Stimulated activated memory B cell treated with anti-CD40 and anti-IgM and Interleukin-4, amounts not matched to agents 10 μg/mL and 1 μg/mL and 100 μg/mL, for 72 hours (primary cell): Measurements from ENCODE around the gene SLPI.

Experiments
- ATAC-seq: fragments of 150-1000 bp; cut with Tn5 transposase; 2 replicates; pipeline ENCODE4 v1.10.0; 2021
- H3K27ac Mint-ChIP-seq: one replicate; pipeline ENCODE4 v1.8.0; 2022; ENCODE audit warnings: mild to moderate bottlenecking, mixed read lengths
- H3K27me3 Mint-ChIP-seq: one replicate; pipeline ENCODE4 v1.8.0; 2022; ENCODE audit warnings: mixed read lengths
- H3K36me3 Mint-ChIP-seq: one replicate; pipeline ENCODE4 v1.8.0; 2022; ENCODE audit warnings: mixed read lengths
- H3K4me1 Mint-ChIP-seq: one replicate; pipeline ENCODE4 v1.8.0; 2022; ENCODE audit warnings: mixed read lengths
- H3K4me3 Mint-ChIP-seq: one replicate; pipeline ENCODE4 v1.8.0; 2022; ENCODE audit warnings: mild to moderate bottlenecking, moderate library complexity, mixed read lengths
- H3K9me3 Mint-ChIP-seq: one replicate; pipeline ENCODE4 v1.8.0; 2022; ENCODE audit warnings: mixed read lengths

SLPI gene

DNA sequence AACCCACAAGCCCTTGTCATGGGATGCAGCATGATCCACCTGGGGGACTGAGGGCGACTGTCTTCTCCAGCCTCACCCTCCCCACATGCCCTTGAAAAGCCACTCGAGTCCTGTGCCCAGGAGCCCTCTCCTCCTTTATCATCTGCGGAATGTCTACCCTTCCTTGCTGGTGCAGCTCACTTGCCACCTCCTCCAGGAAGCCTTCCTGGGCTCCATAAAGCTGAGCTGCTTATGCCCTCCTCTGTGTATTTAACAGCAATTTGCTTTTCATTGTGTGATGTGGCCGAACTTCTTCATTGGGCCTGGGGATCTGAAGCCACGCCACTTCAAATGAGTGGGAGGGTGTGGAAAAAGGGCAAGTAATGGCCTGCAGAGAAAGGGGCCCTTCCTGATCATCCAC, 34.5 kb upstream of the SLPI start:
- Mint-ChIP-seq H3K9me3 (no peaks in the 10 kb centered on the region), H3K27me3 (peaks cover 35% of the 10 kb centered on the region), H3K36me3 (no peaks in the 10 kb centered on the region), H3K4me3 (no peak overlapping the region), H3K4me1 (peaks cover 23% of the 10 kb centered on the region), H3K27ac (no peak overlapping the region)
- ATAC-seq: no peak

DNA sequence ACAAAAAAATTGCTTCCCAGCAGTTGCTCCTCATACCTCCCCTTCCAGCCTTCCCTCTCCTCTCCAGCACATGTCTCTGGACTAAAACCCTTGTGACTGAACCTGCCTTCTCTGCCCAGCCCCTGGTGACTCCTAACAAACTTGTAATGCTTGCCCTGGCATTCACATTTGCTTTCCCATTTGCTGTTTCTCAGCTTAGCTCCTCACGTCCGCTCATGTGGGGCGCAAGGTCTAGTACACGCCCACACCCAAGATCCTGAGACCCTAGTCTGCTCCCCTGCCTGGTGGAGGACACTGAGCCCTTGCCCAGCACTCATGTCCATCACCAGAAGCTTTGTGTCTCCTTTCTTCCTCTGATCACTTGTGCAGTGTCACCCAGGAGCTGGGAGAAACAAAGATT, 34.0 kb upstream of the SLPI start:
- H3K4me3 Mint-ChIP-seq: no peak overlapping the region

DNA sequence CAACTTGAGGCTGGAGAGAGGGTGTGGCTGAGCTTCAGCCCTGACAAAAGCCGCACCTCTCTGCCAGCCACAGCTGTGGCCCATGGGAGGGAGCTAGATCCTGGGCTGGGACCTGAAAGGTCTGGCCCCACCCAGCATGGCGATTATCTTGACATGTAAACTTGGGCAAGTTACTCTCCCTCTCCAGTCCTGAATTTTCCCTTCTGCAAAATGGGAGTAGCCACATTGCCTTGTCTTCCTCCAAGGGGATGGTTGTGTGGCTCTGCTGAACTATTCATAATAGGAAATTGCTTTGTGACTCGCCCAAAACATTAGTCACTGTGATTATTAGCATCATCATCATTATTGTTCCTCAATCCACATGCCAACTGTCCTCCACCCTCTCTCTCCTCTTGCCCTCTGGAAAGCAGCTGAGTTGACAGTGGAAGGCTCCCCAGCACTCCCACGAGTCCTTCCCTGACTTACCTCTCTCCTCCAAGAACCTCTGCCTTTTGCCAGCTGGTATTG, 29.2 kb upstream of the SLPI start:
- Mint-ChIP-seq H3K27ac (no peak overlapping the region), H3K4me3 (no peak overlapping the region), H3K9me3 (no peaks in the 10 kb centered on the region), H3K27me3 (peaks cover 45% of the 10 kb centered on the region), H3K36me3 (no peaks in the 10 kb centered on the region), H3K4me1 (no peaks in the 10 kb centered on the region)
- no peak for ATAC-seq

More for the DNA sequence above, 34.0 kb upstream of the SLPI start:
- no peaks in the 10 kb centered on the region for H3K36me3 Mint-ChIP-seq
- ATAC-seq: no peak
- H3K4me1 Mint-ChIP-seq: peaks cover 18% of the 10 kb centered on the region
- H3K27me3 Mint-ChIP-seq: peaks cover 34% of the 10 kb centered on the region
- no peaks in the 10 kb centered on the region for H3K9me3 Mint-ChIP-seq
- no peak overlapping the region for H3K27ac Mint-ChIP-seq

DNA sequence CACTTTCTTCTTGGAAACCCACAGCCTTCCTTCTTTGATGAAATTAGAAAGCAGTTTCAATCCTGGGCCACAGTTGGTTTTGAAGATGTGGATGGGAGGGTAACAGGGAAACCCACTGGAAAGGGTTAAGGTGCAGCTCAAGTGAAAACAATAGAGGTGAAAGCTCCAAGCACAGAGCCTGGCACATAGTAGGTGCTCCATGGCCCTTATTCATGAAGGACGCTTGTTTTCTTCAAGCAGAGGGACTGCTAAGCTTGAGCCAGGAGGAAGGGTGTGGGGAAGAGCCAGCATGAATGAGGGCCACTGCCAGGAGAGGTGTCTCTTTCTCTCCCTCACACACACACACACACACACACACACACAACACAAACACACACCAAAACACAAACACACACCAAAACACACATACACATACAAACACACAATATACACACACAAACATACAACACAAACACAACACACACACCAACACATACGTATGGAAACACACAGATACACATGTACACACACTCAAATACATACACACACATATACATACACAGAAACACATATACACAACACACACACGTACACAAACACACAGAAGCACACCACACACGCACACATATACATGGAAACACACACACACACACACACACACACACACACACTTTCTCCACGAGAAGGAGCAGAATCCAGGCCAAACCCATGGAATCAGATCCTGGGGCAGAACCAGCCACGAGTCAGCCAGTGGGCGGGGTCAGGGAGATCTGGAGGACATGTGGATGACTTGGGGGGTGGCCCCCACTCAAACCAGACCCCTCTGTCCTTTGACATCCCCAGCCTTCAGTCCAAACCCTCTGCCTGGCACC, 28.6 kb upstream of the SLPI start:
- Mint-ChIP-seq H3K9me3 (no peaks in the 10 kb centered on the region), H3K4me3 (no peak overlapping the region), H3K36me3 (no peaks in the 10 kb centered on the region), H3K27me3 (peaks cover 50% of the 10 kb centered on the region), H3K27ac (no peak overlapping the region), H3K4me1 (no peaks in the 10 kb centered on the region)
- ATAC-seq: no peak

DNA sequence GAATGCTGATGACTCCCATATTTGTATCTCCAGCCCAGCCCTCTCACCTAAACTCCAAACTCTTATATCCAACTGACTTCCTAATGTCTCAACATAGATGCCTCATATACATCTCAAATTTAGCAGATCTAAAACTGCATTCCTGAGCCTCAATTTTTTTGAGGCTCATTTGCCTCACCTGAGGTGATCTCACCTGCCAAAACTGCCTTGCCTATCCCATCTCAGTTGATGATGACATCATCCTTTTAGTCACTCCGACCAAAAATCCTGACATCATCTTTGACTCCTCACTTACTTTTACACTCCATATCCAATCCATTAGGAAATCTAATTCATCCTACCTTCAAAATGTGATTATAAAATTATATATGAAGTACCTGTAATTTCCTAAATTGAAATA, 25.6 kb upstream of the SLPI start:
- Mint-ChIP-seq H3K4me1 (no peaks in the 10 kb centered on the region), H3K27ac (no peak overlapping the region), H3K9me3 (no peaks in the 10 kb centered on the region), H3K4me3 (no peak overlapping the region), H3K36me3 (no peaks in the 10 kb centered on the region), H3K27me3 (peaks cover 57% of the 10 kb centered on the region)
- ATAC-seq: no peak

DNA sequence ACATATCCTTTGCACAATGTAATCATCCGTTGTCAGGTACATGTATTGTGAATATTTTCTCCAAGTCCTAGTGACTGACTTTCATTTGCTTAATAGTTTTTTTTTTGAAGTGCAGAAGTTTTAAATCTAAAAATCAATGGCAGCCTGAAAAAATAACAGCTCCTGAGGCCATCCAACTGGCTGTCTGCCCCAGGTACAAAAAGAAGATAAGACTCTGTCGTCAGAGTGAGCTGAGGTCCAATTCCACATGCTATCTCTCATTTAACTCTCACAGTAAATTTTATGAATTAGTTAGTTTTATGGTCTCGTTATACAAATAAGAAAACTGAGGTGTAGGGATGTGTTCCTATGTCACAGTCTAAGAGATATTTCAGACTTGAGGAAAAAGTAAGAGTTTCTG, 21.0 kb upstream of the SLPI start:
- no peak overlapping the region for H3K4me3 Mint-ChIP-seq
- H3K27me3 Mint-ChIP-seq: peaks cover 67% of the 10 kb centered on the region
- no peak overlapping the region for H3K27ac Mint-ChIP-seq
- no peaks in the 10 kb centered on the region for H3K9me3 Mint-ChIP-seq
- no peaks in the 10 kb centered on the region for H3K4me1 Mint-ChIP-seq
- no peak for ATAC-seq
- no peaks in the 10 kb centered on the region for H3K36me3 Mint-ChIP-seq

DNA sequence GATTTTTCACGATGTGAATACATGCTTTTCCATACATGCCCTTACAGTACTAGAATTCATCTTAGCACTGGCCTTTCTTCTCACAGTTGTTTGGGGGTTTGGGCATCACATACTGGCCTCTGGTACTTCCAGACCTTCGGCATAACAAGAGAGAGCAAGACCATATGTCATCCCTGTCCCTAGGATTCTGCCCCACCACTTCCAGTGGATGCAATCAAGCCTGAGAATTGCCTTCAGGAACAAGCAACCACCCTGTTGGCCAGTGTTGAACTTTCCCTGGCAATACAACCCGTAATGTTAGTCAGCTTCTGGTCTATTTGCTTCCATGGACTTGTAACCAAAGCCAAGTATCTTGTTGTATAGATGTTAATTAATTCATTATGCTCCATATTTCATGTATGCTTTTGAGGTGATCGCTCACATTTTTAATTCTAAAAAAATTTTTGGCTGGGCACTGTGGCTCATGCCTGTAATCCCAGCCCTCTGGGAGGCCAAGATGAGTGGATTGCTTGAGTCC, 15.4 kb upstream of the SLPI start:
- Mint-ChIP-seq H3K27ac (no peak overlapping the region), H3K9me3 (no peaks in the 10 kb centered on the region), H3K4me3 (no peak overlapping the region), H3K27me3 (peaks cover 45% of the 10 kb centered on the region), H3K36me3 (no peaks in the 10 kb centered on the region), H3K4me1 (no peaks in the 10 kb centered on the region)
- ATAC-seq: no peak

DNA sequence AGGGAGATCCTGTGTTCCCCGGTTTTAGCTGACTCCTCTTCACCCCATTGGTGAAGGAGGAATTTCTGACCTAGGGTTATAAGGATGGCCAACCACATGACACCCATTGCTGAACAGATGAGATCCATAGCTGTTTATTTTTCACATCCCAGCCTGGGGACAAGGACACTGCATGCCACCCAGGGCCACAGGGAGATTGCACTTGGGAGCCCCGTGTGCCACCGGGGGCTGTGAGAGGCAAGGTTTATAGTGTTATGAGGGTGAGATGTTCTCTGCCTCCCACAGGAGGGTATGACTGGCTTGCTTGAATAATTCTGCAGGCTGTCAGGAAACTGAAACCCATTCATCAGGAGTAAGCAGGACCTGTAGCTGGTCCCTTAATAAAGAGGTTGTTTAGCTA, 14.7 kb upstream of the SLPI start:
- H3K9me3 Mint-ChIP-seq: no peaks in the 10 kb centered on the region
- no peaks in the 10 kb centered on the region for H3K36me3 Mint-ChIP-seq
- ATAC-seq: no peak
- H3K27me3 Mint-ChIP-seq: peaks cover 52% of the 10 kb centered on the region
- H3K4me3 Mint-ChIP-seq: no peak overlapping the region
- no peaks in the 10 kb centered on the region for H3K4me1 Mint-ChIP-seq
- no peak overlapping the region for H3K27ac Mint-ChIP-seq

DNA sequence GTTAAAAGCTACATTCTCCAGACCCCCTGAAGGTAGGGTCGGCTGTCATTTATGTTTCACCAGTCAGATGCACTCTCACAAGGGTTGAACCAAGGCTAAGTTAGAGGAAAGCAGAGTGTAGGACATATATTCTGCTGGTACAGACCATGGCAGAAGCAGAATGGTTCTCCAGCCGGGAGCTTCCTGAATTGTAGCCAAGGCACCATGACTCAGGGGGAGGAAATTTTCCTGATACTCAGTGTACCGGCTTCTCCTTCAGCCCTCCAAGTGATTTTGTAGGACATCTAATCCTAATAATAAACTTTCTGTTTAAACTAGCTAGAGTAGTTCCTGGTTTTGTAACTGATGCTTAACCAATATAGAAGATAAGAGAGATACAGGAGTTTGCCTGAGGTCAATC, 14.2 kb upstream of the SLPI start:
- Mint-ChIP-seq H3K9me3 (no peaks in the 10 kb centered on the region), H3K27me3 (peaks cover 57% of the 10 kb centered on the region), H3K4me1 (no peaks in the 10 kb centered on the region), H3K36me3 (no peaks in the 10 kb centered on the region), H3K27ac (no peak overlapping the region), H3K4me3 (no peak overlapping the region)
- no peak for ATAC-seq

DNA sequence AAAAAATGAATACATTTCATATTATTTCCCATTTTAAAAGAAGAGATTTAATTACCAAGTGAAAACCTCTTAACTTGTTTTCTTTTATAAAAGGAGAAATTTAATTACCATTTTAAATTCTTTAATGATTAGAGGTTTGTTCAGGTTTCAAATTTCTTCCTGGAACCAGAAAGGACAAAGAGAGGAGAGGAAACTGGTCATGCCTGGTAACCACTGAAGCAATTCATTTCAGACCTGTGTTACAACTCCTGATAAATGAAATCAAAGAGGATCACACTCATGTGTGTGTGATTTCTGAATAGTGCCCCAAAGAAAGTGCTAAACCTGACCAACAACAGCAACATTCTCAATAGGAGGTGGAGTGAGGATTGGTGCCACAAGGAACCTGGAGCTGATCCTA, 12.6 kb upstream of the SLPI start:
- H3K4me1 Mint-ChIP-seq: no peaks in the 10 kb centered on the region
- no peaks in the 10 kb centered on the region for H3K9me3 Mint-ChIP-seq
- no peak overlapping the region for H3K27ac Mint-ChIP-seq
- peaks cover 43% of the 10 kb centered on the region for H3K27me3 Mint-ChIP-seq
- no peak for ATAC-seq
- H3K36me3 Mint-ChIP-seq: no peaks in the 10 kb centered on the region
- H3K4me3 Mint-ChIP-seq: no peak overlapping the region

DNA sequence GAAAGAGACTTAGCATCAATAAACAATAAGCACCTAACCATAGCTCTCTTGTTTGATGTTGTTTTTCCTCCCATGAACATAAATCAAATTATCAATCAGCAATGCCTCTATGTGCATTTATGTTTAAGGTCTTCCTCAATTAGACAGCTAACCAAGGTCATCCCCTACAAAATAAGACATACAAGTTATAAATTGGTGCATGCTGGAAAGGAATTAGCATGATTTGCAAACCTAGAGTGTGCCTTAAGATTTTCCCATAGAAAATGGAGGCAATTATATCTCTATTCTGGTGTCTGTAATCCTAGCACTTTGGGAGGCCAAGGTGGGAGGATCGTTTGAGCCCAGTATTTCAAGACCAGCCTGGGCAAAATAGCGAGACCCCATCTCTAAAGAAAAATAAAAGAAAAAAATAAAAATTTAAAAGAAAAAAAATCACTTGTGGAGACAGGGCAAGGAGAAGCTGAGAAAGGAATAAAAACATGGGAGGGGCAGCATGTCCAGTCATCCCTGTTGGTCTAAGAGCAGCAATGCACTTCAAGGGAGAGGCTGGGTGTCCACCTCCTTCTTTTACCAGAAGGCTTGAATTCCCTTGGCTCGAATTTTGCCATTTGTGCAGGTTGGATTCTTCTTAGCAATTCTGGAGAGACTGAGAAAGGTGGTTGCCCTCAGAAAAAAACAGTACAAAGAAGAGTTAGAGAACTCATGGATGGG, 9.3 kb upstream of the SLPI start:
- H3K27me3 Mint-ChIP-seq: peaks cover 45% of the 10 kb centered on the region
- H3K4me3 Mint-ChIP-seq: no peak overlapping the region
- no peaks in the 10 kb centered on the region for H3K36me3 Mint-ChIP-seq
- no peaks in the 10 kb centered on the region for H3K4me1 Mint-ChIP-seq
- no peak for ATAC-seq
- no peak overlapping the region for H3K27ac Mint-ChIP-seq
- no peaks in the 10 kb centered on the region for H3K9me3 Mint-ChIP-seq

DNA sequence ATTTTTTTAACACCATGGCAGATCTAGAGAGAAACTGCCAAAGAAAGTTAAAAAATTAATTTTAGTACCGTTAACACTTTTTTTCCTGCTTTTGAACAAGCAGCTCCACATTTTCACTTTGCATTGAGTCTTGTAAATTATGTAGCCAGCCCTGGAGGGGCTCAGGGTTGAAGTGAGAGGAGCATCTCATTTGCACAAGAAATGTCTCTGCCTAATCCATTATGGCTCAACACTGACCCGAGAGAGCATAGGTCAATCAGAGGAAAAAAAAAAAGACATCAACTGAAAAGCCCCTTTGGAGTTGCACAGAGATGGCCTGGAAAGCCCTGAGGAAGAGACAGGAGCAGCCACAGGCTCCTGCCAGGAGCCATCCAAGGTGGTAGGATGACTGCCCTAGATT, 4.3 kb upstream of the SLPI start:
- peaks cover 35% of the 10 kb centered on the region for H3K27me3 Mint-ChIP-seq
- no peaks in the 10 kb centered on the region for H3K4me1 Mint-ChIP-seq
- no peaks in the 10 kb centered on the region for H3K9me3 Mint-ChIP-seq
- ATAC-seq: no peak
- H3K27ac Mint-ChIP-seq: no peak overlapping the region
- H3K36me3 Mint-ChIP-seq: no peaks in the 10 kb centered on the region
- H3K4me3 Mint-ChIP-seq: no peak overlapping the region

DNA sequence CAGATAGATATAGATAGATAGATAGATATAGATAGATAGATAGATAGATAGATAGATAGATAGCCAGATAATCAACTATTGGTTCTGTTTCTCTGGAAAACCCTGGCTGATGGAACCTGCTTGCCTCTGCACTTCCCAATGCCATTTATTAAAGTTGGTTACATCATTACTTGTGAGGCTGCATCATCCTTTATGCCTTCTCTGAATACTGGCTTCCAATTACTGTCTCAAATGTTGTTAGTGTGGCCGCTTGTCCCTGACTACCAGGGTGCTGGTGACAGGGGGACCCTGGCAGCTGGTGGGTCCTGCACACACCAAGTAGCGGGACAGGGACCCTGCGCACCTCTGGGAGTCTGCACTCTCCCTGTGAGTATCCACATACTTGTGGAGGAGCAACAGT, 3.9 kb upstream of the SLPI start:
- peaks cover 38% of the 10 kb centered on the region for H3K27me3 Mint-ChIP-seq
- H3K36me3 Mint-ChIP-seq: no peaks in the 10 kb centered on the region
- H3K4me3 Mint-ChIP-seq: no peak overlapping the region
- H3K9me3 Mint-ChIP-seq: no peaks in the 10 kb centered on the region
- no peak overlapping the region for H3K27ac Mint-ChIP-seq
- ATAC-seq: no peak
- no peaks in the 10 kb centered on the region for H3K4me1 Mint-ChIP-seq

DNA sequence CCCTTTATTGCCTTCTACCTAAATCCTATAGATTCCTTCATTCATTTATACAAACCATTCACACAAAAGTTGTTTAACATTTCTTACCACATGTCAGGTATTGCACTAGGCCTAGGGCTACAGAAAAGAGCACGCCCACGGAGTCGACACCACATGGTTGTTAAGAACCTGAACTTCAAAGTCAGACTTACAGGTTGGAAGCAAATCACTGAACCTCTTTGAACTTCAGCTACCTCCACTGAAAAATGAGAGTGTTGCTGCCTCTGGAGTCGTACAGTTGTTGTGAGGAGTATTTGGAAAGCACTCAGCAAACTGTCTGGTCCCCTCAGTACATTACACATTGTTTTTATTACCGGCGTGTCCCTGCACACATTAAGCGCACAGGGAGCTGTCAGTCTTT, 3.3 kb upstream of the SLPI start:
- Mint-ChIP-seq H3K4me1 (no peaks in the 10 kb centered on the region), H3K27ac (no peak overlapping the region), H3K27me3 (peaks cover 44% of the 10 kb centered on the region), H3K4me3 (no peak overlapping the region), H3K9me3 (no peaks in the 10 kb centered on the region), H3K36me3 (no peaks in the 10 kb centered on the region)
- ATAC-seq: no peak

DNA sequence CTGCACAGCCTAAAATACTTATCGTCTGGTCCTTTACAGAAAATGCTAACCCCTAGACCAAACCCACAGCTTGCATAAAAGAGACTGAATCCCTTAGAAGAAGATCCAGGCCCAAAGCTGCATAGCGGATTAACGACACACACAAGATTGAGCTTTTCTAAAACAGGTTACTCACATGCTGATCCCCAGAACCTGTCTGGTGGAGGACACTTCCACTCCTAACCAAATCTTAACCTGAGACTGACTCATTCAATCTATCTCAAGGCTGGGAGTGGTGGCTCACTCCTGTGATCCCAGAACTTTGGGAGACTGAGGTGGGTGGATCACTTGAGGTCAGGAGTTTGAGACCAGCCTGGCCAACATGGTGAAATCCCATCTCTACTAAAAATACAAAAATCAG, 2.8 kb upstream of the SLPI start:
- no peaks in the 10 kb centered on the region for H3K4me1 Mint-ChIP-seq
- no peaks in the 10 kb centered on the region for H3K9me3 Mint-ChIP-seq

DNA sequence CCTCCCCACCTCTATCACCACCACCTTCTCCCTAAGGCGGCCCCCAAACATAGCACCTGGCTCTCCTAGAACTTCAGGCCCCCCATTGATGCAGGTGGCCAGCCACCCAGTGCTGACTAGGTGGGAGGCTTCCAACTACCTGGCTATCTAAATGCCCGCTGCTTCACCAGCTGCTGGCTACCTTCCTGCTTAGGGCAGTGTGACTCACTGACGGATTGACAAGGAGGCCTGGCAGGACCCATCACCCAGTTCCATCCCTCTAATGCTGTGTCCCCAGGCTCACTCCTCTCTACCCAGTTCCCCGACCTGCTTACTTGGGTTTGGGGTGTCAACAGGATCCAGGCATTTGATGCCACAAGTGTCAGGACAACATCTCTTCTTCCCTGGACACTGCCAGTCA, 1.1 kb downstream of the SLPI start:
- H3K27ac Mint-ChIP-seq: no peak overlapping the region
- no peaks in the 10 kb centered on the region for H3K36me3 Mint-ChIP-seq
- no peak for ATAC-seq
- no peaks in the 10 kb centered on the region for H3K9me3 Mint-ChIP-seq
- H3K4me3 Mint-ChIP-seq: no peak overlapping the region
- H3K27me3 Mint-ChIP-seq: peaks cover 58% of the 10 kb centered on the region
- H3K4me1 Mint-ChIP-seq: no peaks in the 10 kb centered on the region

More for the DNA sequence above, 2.8 kb upstream of the SLPI start:
- no peaks in the 10 kb centered on the region for H3K36me3 Mint-ChIP-seq
- no peak for ATAC-seq
- H3K27me3 Mint-ChIP-seq: peaks cover 49% of the 10 kb centered on the region
- no peak overlapping the region for H3K27ac Mint-ChIP-seq
- H3K4me3 Mint-ChIP-seq: no peak overlapping the region
